ENCODE measurements around the gene EPHA8. TPM values are rescaled to one million over a fixed set of nuclear protein-coding genes. Genes with fewer than 3 reads are reported as not detected.

The EPHA8 gene
- total and polyA plus RNA-seq, 2 donors (not counting 1 experiment from before 2014, with no cell fraction given) = not detected

DNA sequence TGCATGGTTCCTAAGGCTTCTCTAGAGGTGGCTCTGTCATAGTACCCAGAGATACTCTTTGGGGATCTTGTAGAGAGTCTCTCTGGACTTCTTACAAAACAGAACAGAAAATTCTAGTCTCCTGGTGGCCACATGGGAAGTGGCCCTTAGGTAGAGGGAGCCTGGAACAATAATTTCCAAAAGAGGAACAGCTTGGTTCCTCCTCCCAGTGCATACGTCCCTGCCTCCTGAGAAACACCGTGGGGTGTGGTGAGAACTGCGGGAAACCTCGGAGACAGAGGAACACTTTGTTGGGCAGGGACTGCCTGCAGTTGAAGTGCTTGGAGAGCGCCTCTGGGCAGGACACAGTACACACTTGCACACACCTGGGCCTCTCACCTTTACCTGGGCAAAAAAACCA lies 38.8 kb upstream of the EPHA8 start:
- no peak for TF ChIP-seq EZH2 (IDR thresholded peaks at IDR 0.05; ENCODE audit: borderline replicate concordance, insufficient read depth, low read depth, low read length, poor library complexity, severe bottlenecking)
- TF ChIP-seq, protein P1, sequence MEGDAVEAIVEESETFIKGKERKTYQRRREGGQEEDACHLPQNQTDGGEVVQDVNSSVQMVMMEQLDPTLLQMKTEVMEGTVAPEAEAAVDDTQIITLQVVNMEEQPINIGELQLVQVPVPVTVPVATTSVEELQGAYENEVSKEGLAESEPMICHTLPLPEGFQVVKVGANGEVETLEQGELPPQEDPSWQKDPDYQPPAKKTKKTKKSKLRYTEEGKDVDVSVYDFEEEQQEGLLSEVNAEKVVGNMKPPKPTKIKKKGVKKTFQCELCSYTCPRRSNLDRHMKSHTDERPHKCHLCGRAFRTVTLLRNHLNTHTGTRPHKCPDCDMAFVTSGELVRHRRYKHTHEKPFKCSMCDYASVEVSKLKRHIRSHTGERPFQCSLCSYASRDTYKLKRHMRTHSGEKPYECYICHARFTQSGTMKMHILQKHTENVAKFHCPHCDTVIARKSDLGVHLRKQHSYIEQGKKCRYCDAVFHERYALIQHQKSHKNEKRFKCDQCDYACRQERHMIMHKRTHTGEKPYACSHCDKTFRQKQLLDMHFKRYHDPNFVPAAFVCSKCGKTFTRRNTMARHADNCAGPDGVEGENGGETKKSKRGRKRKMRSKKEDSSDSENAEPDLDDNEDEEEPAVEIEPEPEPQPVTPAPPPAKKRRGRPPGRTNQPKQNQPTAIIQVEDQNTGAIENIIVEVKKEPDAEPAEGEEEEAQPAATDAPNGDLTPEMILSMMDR (IDR thresholded peaks at IDR 0.05) = no peak
- no peak overlapping the region for H3K4me3 Mint-ChIP-seq
- CTCF ChIA-PET = no interaction called here
- Histone ChIP-seq H3K27me3 (replicated peaks in 1 of 4; ENCODE audit: control extremely low read depth in 1 of 4, control insufficient read depth in 3 of 4, insufficient read depth in 4 of 4, low read length in 3 of 4) (no peaks in the 10 kb centered on the region), H3K36me3 (replicated peaks in 1 of 2; ENCODE audit: control extremely low read depth in 1 of 2, control insufficient read depth in 1 of 2, extremely low read depth in 1 of 2, insufficient read depth in 2 of 2, low read length in 1 of 2) (peaks cover 2 to 72% of the 10 kb centered on the region in 2 experiments), H3K4me3 (ENCODE audit: control extremely low read depth in 1 of 5, extremely low read depth in 1 of 5, insufficient read depth in 1 of 5, low read depth in 2 of 5, low read length in 4 of 5) (no peak overlapping the region), H3K4me1 (ENCODE audit: control insufficient read depth in 2 of 2, insufficient read depth in 2 of 2, low read length in 2 of 2) (no peaks in the 10 kb centered on the region), H3K79me2 (ENCODE audit: control insufficient read depth, insufficient read depth, low read length) (no peaks in the 10 kb centered on the region), H3K9me3 (ENCODE audit: control extremely low read depth in 1 of 3, control insufficient read depth in 2 of 3, insufficient read depth in 1 of 3, low read length in 2 of 3) (no peaks in the 10 kb centered on the region), H3K4me2 (replicated peaks; ENCODE audit: low read depth, low read length, poor library complexity, severe bottlenecking) (no peak overlapping the region), H4K20me1 (ENCODE audit: control insufficient read depth, insufficient read depth, low read length, poor library complexity, severe bottlenecking) (no peaks in the 10 kb centered on the region), H3K27ac (ENCODE audit: low read length in 2 of 2) (no peak overlapping the region), H3K9ac (ENCODE audit: low read length) (no peak overlapping the region), H2AFZ (ENCODE audit: insufficient read depth, low read depth, low read length, poor library complexity, severe bottlenecking) (no peak overlapping the region)
- DNase-seq (no peak), ATAC-seq (ENCODE audit: low read depth) (no peak)
- no peaks in the 10 kb centered on the region for H3K4me1 Mint-ChIP-seq
- no peaks in the 10 kb centered on the region for H3K27me3 Mint-ChIP-seq
- no peak overlapping the region for H3K27ac Mint-ChIP-seq
- no peaks in the 10 kb centered on the region for H3K9me3 Mint-ChIP-seq (ENCODE audit: insufficient read depth)
- intact Hi-C loops (cut with micrococcal nuclease) = no loop called here
- POLR2A ChIA-PET = no interaction called here
- WGBS (ENCODE audit: insufficient coverage) = 94% methylated on average over 5 of the region's 5 CpGs

DNA sequence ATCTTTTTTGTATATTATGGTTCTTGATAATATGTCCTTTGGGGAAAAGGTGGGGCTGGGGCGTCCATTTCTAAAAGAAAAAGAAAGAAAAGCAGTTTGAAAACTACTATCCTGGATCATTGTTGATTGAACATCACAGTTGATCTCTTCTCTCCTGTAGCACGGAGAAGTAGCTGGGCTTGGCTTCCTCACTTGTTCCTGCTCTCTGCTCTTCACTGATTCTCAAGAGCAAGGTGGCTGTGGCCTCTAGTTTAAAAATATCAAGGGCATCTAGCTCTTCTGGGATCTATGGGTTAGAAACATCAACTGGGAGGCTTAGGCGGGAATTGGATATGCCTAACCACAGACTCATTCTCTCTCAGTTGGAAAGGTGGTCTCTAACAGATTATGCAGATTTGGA lies 38.1 kb upstream of the EPHA8 start:
- no peaks in the 10 kb centered on the region for H4K20me1 ChIP-seq (ENCODE audit: control insufficient read depth, insufficient read depth, low read length, poor library complexity, severe bottlenecking)
- H3K27ac Mint-ChIP-seq = no peak overlapping the region
- no peak overlapping the region for H3K4me2 ChIP-seq (replicated peaks; ENCODE audit: low read depth, low read length, poor library complexity, severe bottlenecking)
- ChIA-PET POLR2A (no interaction called here), CTCF (no interaction called here)
- H3K27me3 Mint-ChIP-seq = no peaks in the 10 kb centered on the region
- 93% methylated on average over 3 of the region's 3 CpGs for WGBS (ENCODE audit: insufficient coverage)
- no peak overlapping the region for H3K9ac ChIP-seq (ENCODE audit: low read length)
- no peaks in the 10 kb centered on the region for H3K9me3 Mint-ChIP-seq (ENCODE audit: insufficient read depth)
- DNase-seq = no peak
- intact Hi-C loops (cut with micrococcal nuclease) = no loop called here
- no peak overlapping the region for H3K27ac ChIP-seq (ENCODE audit: low read length in 2 of 2)
- H3K9me3 ChIP-seq (ENCODE audit: control extremely low read depth in 1 of 3, control insufficient read depth in 2 of 3, insufficient read depth in 1 of 3, low read length in 2 of 3) = no peaks in the 10 kb centered on the region
- H3K4me1 ChIP-seq (ENCODE audit: control insufficient read depth in 2 of 2, insufficient read depth in 2 of 2, low read length in 2 of 2) = no peaks in the 10 kb centered on the region
- no peak overlapping the region for H3K4me3 Mint-ChIP-seq
- no peaks in the 10 kb centered on the region for H3K27me3 ChIP-seq (replicated peaks in 1 of 4; ENCODE audit: control extremely low read depth in 1 of 4, control insufficient read depth in 3 of 4, insufficient read depth in 4 of 4, low read length in 3 of 4)
- TF ChIP-seq EZH2 (IDR thresholded peaks at IDR 0.05; ENCODE audit: borderline replicate concordance, insufficient read depth, low read depth, low read length, poor library complexity, severe bottlenecking) = no peak
- TF ChIP-seq, protein P1 (IDR thresholded peaks at IDR 0.05) = no peak
- H3K4me3 ChIP-seq (ENCODE audit: control extremely low read depth in 1 of 5, extremely low read depth in 1 of 5, insufficient read depth in 1 of 5, low read depth in 2 of 5, low read length in 4 of 5) = no peak overlapping the region
- H2AFZ ChIP-seq (ENCODE audit: insufficient read depth, low read depth, low read length, poor library complexity, severe bottlenecking) = no peak overlapping the region
- peaks cover 1 to 71% of the 10 kb centered on the region in 2 experiments for H3K36me3 ChIP-seq (replicated peaks in 1 of 2; ENCODE audit: control extremely low read depth in 1 of 2, control insufficient read depth in 1 of 2, extremely low read depth in 1 of 2, insufficient read depth in 2 of 2, low read length in 1 of 2)
- no peak for ATAC-seq (ENCODE audit: low read depth)
- no peaks in the 10 kb centered on the region for H3K79me2 ChIP-seq (ENCODE audit: control insufficient read depth, insufficient read depth, low read length)
- H3K4me1 Mint-ChIP-seq = no peaks in the 10 kb centered on the region
